ENCODE measurements around the gene DMRTC2.

Gene DMRTC2

GRCh38 chr19:41845001-41845050, at the start of gene DMRTC2:
Gene DMRTC2 (plus strand): TSS chr19:41845042. CDS start chr19:41847429, 2,387 bp downstream.
- no peak for DNase-seq

DNA sequence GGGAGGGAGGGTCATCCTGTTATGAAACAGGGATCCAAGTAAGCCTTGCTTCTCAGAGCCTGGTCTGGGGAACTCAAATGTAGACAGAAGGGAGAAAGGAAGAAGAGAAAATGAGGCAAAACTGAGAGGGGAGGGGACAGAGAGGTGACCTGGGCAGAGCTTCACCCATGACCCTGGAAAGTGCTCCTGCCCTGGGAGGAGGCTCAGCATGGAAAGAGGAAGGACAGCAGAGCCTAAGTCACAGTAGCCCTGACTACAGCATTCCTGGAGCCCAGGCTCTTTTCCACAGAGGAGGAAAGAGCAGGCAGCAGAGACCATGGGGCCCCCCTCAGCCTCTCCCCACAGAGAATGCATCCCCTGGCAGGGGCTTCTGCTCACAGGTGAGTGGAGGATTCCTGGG, 48.5 kb upstream of the DMRTC2 start, which contains the start of gene CEACAM3:
TSS of gene CEACAM3 (plus strand) at position 226 of the 400 bp plus-strand sequence. CDS start at position 317, 91 bp downstream.
- DNase-seq = no peak

GRCh38 chr19:41796901-41797300, 47.9 kb upstream of the DMRTC2 start:
- no peak for DNase-seq

GRCh38 chr19:41799444-41800000, 45.3 kb upstream of the DMRTC2 start:
- DNase-seq = no peak

DNA sequence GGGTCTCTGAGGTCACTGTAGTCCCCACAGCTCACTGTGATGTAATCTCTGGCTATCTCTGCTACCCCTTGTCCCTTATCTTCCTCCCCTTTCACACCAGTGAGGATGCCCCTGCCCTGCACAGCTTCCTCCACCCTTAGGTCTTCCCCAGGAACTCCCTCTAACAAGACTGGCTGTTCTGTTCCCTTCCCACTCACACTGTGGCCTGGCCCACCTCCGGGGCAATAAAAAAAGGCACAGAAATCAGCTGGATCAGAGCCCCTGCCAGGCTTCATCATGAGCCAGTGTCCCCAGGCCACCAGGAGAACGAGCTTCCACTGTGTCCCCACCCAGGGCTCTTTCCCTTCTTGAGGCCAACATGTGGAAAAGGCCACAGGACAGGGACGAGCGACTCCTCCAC, 43.8 kb upstream of the DMRTC2 start:
- DNase-seq = no peak

DNA sequence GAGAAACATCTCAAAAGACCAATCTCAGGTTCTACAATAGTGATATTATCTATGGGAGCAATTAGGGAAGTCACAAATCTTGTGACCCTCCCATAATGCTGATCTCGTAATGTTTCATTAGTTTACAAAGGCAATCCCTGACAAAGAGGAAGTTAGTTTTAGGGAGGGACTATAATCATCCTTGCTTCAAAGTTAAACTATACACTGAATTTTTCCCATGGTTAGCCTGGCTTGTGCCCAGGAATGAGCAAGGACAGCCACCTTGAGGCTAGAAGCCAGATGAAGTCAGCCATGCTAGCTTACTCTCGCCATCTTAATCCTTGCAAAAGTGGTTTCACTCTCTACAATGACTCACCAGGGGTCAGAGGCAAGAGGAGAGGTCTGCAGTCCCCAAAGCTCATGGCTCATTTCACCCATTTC, 43.0 kb upstream of the DMRTC2 start:
- DNase-seq = no peak

DNA sequence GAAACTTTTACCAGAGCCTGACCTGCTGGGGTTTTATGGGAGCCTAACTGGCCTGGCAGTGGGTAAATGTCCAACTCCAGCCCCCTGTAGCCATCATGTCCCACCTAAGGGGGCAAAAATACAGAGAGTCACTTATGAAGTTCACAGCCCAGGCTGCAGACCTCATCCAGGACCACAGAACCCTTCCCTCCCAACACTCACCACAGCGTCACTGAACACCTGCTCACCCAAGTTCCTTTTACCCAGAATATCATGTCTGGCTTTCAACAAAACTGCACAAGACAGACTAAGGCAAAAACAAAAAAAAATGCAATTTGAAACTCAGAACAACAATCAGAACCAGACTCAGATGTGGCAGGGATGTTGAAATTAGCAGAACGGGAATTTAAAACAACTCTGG, 42.1 kb upstream of the DMRTC2 start:
- no peak for DNase-seq

GRCh38 chr19:41804336-41804735, 40.5 kb upstream of the DMRTC2 start:
- DNase-seq = no peak

DNA sequence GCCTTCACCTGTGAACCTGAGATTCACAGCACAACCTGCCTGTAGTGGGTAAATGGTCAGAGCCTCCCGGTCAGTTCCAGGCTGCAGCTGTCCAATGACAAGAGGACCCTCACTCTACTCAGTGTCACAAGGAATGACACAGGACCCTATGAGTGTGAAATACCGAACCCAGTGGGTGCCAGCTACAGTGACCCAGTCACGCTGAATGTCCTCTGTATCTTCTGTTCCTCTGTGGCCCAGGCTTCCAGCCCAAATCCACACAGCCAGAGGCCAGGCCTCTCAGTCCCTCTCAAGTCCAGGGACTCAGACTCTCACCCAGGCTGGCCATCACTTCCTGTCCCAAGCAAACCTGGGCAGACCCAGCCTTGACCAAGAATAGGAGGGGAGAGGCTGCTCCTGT, 37.7 kb upstream of the DMRTC2 start:
- no peak for DNase-seq

DNA sequence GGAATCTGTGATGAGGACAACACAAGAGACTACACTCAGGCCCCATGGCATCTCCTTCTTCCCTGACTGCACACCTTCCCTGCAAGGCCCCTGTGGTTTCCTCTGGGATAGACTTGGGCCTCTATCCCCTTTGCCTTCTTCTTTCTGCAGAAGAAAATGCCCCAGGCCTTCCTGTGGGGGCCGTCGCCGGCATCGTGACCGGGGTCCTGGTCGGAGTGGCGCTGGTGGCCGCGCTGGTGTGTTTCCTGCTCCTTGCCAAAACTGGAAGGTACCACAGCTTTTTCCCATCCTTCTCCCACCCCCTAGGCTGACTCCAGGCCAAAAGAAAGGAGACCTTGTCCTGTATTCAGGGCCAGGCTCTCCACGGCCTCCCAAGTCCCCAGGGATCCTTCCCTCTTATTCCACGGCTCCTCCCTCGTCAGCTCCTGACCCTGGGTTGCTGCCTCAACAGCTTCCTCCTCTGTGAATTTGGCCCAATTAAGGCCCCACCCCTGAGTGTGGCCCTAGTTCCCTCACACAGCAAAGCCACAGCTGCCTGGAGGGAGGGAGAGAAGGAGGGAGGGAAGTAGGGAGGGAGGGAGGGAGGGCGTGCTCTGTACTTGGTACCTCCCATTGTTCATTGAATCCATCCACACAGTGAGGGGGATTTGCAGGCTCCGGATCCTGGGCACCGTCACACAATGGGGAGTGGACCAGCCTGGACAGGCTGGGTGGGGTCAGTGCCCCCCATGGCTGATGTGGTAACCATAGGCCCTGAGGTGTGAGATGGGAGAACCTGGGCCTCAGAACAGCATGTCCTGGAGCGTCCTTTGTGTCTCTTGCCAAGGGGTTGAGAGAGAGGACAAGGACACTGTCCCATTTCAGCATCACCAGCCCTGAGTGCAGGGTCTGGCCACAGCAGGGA, 35.9 kb upstream of the DMRTC2 start:
- DNase-seq = no peak

DNA sequence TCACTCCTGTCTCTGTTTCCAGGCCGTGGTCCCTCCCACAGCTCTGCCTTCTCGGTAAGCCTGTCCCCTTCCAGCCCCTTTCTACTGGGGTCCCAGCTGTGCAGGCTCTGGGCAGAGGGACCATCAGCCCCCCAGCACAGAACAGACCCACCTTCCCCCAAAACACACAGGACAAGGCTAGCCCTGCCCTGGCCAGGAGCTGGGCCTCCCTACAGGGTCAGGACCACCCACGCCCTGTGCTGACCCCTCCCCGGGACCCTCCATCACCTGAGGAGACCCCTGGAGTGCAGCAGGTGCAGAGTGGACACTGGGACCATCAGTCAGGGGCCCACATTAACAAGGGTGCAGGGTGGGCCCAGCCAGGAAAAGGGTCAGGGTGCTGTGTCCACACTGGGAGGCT, 34.5 kb upstream of the DMRTC2 start:
- DNase-seq = no peak

- no peak for DNase-seq
Measured at GRCh38 chr19:41811036-41811435, 33.8 kb upstream of the DMRTC2 start.

DNA sequence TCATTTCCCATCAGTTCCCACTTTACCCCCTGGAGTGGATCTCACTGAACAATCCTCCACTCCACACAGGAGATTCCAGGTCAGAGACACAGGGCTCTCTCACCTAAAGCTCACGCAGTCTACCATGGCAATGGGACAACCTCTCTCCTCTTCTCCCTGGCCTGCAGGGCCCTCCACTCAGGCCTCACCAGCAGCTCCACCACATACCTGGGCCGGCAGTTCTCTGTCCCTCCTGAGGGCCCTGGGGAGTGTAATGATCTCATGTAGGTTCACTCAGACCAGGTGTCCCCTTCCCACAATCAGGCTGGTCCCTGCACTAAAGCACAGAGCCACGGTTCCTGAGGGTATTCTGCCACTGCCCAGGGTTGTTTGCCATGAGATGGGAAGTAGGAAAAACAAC, 32.9 kb upstream of the DMRTC2 start:
- no peak for DNase-seq

- no peak for DNase-seq
Measured at GRCh38 chr19:41813911-41814310, 30.9 kb upstream of the DMRTC2 start.

DNA sequence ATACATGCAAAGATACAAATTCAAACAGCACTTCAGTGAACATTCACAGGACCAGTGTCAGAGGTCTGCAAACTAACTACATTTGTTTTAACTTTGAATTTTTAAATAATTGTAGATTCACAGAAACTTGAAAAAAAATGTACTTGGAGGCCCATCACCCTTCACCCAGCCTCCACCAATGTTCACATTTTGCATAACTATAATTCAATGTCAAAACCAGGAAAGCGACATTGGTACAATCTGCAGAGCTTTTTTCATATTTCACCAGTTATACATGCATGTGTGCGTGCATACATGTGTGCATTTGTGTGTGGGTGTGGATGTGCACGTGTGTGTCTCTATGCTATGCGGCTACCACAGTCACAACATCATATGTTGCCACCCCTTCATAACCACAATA, 29.5 kb upstream of the DMRTC2 start:
- DNase-seq = no peak

GRCh38 chr19:41816761-41817160, 28.1 kb upstream of the DMRTC2 start:
- DNase-seq = no peak

DNA sequence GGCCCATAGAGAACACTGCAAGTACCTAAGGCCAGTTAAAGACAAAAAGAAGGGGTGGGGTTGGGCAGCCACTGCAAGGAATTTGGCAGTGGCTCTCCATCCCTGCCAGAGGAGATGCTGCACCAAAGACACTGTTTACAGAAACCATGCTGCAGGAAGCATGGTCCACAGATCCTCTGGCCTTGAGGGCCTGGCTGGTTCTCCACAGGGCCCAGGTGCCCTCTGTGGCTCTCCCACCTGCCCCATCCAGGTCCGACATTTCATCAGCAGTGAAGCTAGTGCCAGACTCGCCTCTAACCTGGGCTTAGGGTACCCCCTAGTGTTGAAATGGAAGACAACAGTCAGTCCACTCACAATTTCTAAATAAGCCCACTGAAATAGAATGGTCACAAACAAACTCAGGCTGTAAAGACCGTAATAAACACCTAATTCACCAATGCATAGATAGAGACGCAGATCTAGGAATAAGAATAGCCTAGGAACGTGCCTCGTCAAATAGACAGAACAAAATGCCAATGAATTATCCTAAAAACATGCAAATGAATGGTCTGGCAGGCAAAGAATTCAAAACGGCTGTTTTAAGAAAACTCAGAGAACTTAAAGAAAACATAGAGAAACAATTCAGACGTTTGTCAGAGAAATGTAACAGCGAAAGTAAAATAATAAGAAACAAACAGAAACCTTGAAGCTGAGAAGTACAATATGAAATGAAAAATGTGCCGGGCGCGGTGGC, 23.7 kb upstream of the DMRTC2 start:
- peak; percentile 67 for DNase-seq

GRCh38 chr19:41837981-41838708, 6.7 kb upstream of the DMRTC2 start:
- no peak for DNase-seq

DNA sequence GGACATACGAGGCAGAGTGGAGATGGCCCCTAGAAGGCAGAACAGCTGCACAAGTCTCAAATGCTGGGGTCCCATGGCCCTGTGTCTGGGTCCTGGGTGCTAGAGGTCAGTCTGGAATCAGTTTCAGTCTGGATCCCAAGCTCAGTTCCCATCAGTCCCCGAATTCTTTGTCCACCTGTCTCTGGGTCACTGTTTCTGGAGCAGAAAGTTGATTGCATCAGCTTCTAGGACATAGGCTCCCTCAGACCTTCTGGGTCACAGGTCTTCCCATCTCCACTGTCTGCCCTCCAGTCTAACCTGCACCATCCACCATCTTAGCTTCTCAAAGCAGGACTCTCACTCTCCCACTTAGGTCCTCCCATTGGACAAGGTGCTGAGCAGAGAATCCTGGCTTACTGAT, 5.6 kb upstream of the DMRTC2 start:
- DNase-seq = no peak

- DNase-seq = no peak
Measured at GRCh38 chr19:41843371-41843770, 1.5 kb upstream of the DMRTC2 start.

GRCh38 chr19:41844601-41845000, 241 bp upstream of the DMRTC2 start, which contains the start of gene LYPD4:
Gene LYPD4 (minus strand): TSS chr19:41844683. CDS start chr19:41839285, 5,398 bp downstream.
- DNase-seq = no peak

DNA sequence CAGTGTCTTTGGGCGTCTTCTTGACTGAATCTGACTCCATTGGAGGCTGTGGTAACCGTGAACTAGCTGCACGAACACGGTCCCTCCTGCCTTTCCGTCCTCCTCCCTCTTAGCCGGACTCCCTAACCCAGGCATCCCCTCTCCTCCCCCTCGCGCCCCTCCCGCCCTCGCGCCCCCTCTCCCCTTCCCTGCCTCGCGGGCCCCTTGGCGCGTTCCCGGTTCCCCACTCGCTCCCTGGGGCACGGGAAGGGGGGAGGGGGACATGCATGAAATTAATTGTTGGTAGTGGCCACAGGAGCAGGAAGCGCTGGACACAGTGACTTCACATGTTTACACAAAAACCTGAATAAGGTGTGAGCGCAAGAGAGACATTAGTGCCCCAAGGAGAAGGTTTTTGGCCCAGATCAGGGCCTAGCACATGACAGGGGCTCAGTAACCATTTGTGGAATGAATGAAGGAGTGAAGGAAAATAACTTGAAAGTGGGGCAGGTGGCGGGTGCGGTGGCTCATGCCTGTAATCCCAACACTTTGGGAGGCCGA, 279 bp downstream of the DMRTC2 start:
- DNase-seq = no peak

GRCh38 chr19:41847351-41848105, 2.7 kb downstream of the DMRTC2 start:
- DNase-seq = no peak

All from islet precursor cell (in vitro differentiated cells).